AG10803 (cell line): ENCODE measurements around the gene HTR6.

Experiments
- DNase-seq: peaks from one replicate; pipeline ENCODE4 v3.0.0; 2010; ENCODE audit warnings: low read depth
- H3K4me3 ChIP-seq: 2 replicates; pipeline ENCODE4 v1.5.1; 2011; ENCODE audit warnings: mild to moderate bottlenecking, low read length, control low read depth
- CTCF ChIP-seq: conservative IDR thresholded peaks from 2 replicates; pipeline ENCODE4 v1.5.1; 2011; ENCODE audit warnings: mild to moderate bottlenecking, low read length, control low read depth, inconsistent platforms

HTR6 gene

GRCh38 chr1:19723874-19724273 is 59.2 kb downstream of the HTR6 start:
- TF ChIP-seq CTCF = no peak
- H3K4me3 ChIP-seq = no peak overlapping the region
- DNase-seq = no peak

GRCh38 chr1:19725606-19726005 is 60.9 kb downstream of the HTR6 start:
- no peak overlapping the region for H3K4me3 ChIP-seq
- DNase-seq = no peak
- TF ChIP-seq CTCF = no peak

- TF ChIP-seq CTCF = no peak
- no peak overlapping the region for H3K4me3 ChIP-seq
- no peak for DNase-seq
These were observed 63.9 kb downstream of the HTR6 start for GRCh38 chr1:19728413-19729145.

GRCh38 chr1:19730232-19730631 is 65.6 kb downstream of the HTR6 start:
- H3K4me3 ChIP-seq = no peak overlapping the region
- no peak for DNase-seq
- no peak for TF ChIP-seq CTCF
